ENCODE measurements around the gene FHIT. TPM values are rescaled to one million over a fixed set of nuclear protein-coding genes. Genes with fewer than 3 reads are reported as not detected.

Gene FHIT
- total RNA-seq, 2 experiments from 2014 or later: 86.0 to 90.6 TPM

- H3K27ac ChIP-seq (ENCODE audit: low read depth in 1 of 2, low read length in 2 of 2): no peak overlapping the region
- H3K36me3 ChIP-seq (ENCODE audit: insufficient read depth, low read length): no peaks in the 10 kb centered on the region
- no peak overlapping the region for H3K4me3 ChIP-seq (ENCODE audit: low read length)
- Mint-ChIP-seq H3K9me3 (peaks cover 5% of the 10 kb centered on the region), H3K36me3 (ENCODE audit: low read depth) (no peaks in the 10 kb centered on the region), H3K27ac (no peak overlapping the region), H3K27me3 (no peaks in the 10 kb centered on the region), H3K4me1 (ENCODE audit: low read depth) (no peaks in the 10 kb centered on the region), H3K4me3 (no peak overlapping the region)
- ChIA-PET POLR2A (no interaction called here), CTCF (no interaction called here)
- intact Hi-C loops (cut with DNase I, micrococcal nuclease): no loop called here
- no peak for TF ChIP-seq CTCF (IDR thresholded peaks at IDR 0.05)
- H3K27me3 ChIP-seq (ENCODE audit: control insufficient read depth in 1 of 2, insufficient read depth in 2 of 2, low read length in 2 of 2): no peaks in the 10 kb centered on the region
- no peaks in the 10 kb centered on the region for H3K9me3 ChIP-seq (ENCODE audit: control insufficient read depth in 1 of 2, insufficient read depth in 1 of 2, low read length in 2 of 2)
- H3K4me1 ChIP-seq (ENCODE audit: insufficient read depth, low read length): no peaks in the 10 kb centered on the region
- DNase-seq (no peak), ATAC-seq (ENCODE audit: poor library complexity) (no peak)
Measured at GRCh38 chr3:60812502-60812901, 438.8 kb downstream of the FHIT start.

GRCh38 chr3:60810881-60811280 lies 440.4 kb downstream of the FHIT start:
- no peak for DNase-seq
- Mint-ChIP-seq H3K36me3 (ENCODE audit: low read depth) (no peaks in the 10 kb centered on the region), H3K27ac (no peak overlapping the region), H3K9me3 (peaks cover 2% of the 10 kb centered on the region), H3K4me1 (ENCODE audit: low read depth) (no peaks in the 10 kb centered on the region), H3K4me3 (no peak overlapping the region), H3K27me3 (no peaks in the 10 kb centered on the region)
- ChIA-PET POLR2A (no interaction called here), CTCF (no interaction called here)
- Histone ChIP-seq H3K4me3 (ENCODE audit: low read length) (no peak overlapping the region), H3K27ac (ENCODE audit: low read depth in 1 of 2, low read length in 2 of 2) (no peak overlapping the region), H3K4me1 (ENCODE audit: insufficient read depth, low read length) (no peaks in the 10 kb centered on the region), H3K27me3 (ENCODE audit: control insufficient read depth in 1 of 2, insufficient read depth in 2 of 2, low read length in 2 of 2) (no peaks in the 10 kb centered on the region), H3K9me3 (ENCODE audit: control insufficient read depth in 1 of 2, insufficient read depth in 1 of 2, low read length in 2 of 2) (no peaks in the 10 kb centered on the region), H3K36me3 (ENCODE audit: insufficient read depth, low read length) (no peaks in the 10 kb centered on the region)
- no peak for TF ChIP-seq CTCF (IDR thresholded peaks at IDR 0.05)
- intact Hi-C loops (cut with DNase I, micrococcal nuclease): no loop called here
- ATAC-seq (ENCODE audit: poor library complexity): no peak

GRCh38 chr3:60809857-60810610 lies 441.2 kb downstream of the FHIT start:
- DNase-seq: no peak
- ATAC-seq (ENCODE audit: poor library complexity): no peak
- no peaks in the 10 kb centered on the region for H3K27me3 ChIP-seq (ENCODE audit: control insufficient read depth in 1 of 2, insufficient read depth in 2 of 2, low read length in 2 of 2)
- TF ChIP-seq CTCF (IDR thresholded peaks at IDR 0.05): no peak
- H3K4me1 ChIP-seq (ENCODE audit: insufficient read depth, low read length): no peaks in the 10 kb centered on the region
- no peak overlapping the region for H3K27ac Mint-ChIP-seq
- no peak overlapping the region for H3K4me3 Mint-ChIP-seq
- H3K4me1 Mint-ChIP-seq (ENCODE audit: low read depth): no peaks in the 10 kb centered on the region
- POLR2A ChIA-PET: no interaction called here
- intact Hi-C loops (cut with DNase I, micrococcal nuclease): no loop called here
- no peaks in the 10 kb centered on the region for H3K36me3 Mint-ChIP-seq (ENCODE audit: low read depth)
- H3K27ac ChIP-seq (ENCODE audit: low read depth in 1 of 2, low read length in 2 of 2): no peak overlapping the region
- no peaks in the 10 kb centered on the region for H3K36me3 ChIP-seq (ENCODE audit: insufficient read depth, low read length)
- H3K9me3 ChIP-seq (ENCODE audit: control insufficient read depth in 1 of 2, insufficient read depth in 1 of 2, low read length in 2 of 2): no peaks in the 10 kb centered on the region
- H3K27me3 Mint-ChIP-seq: no peaks in the 10 kb centered on the region
- H3K4me3 ChIP-seq (ENCODE audit: low read length): no peak overlapping the region
- CTCF ChIA-PET: no interaction called here
- no peaks in the 10 kb centered on the region for H3K9me3 Mint-ChIP-seq

Measured in CD4-positive, alpha-beta T cell (primary cell).